Activated CD8-positive, alpha-beta T cell treated with anti-CD3 and anti-CD28 coated beads, Interleukin-2, amount 10 ng/mL, durations not matched to agents 7 days and 5 days (primary cell): ENCODE results near the gene OR52J3. TPM values are rescaled to one million over a fixed set of nuclear protein-coding genes. Genes with fewer than 3 reads are reported as not detected.

Experiments
- total RNA-seq, 2 experiments: library from RNA; stranded (reverse); gene quantifications; one replicate each; pipeline ENCODE4 v1.2.3, GENCODE V29; 2021

The OR52J3 gene
- total RNA-seq, 2 experiments from 2014 or later = not detected

Other genes starting within 250 kb of the OR52J3 start
- not detected for gene OR52R1, start 242.1 kb upstream of the OR52J3 start, total RNA-seq
- gene OR51F2, start 225.2 kb upstream of the OR52J3 start, total RNA-seq = not detected
- gene OR51S1, start 197.3 kb upstream of the OR52J3 start, total RNA-seq = not detected
- gene OR51T1, start 164.6 kb upstream of the OR52J3 start, total RNA-seq = not detected
- not detected for gene OR51A7, start 142.7 kb upstream of the OR52J3 start, total RNA-seq
- gene OR51G2, start 127.2 kb upstream of the OR52J3 start, total RNA-seq = not detected
- not detected for gene OR51G1, start 122.2 kb upstream of the OR52J3 start, total RNA-seq
- not detected for gene OR51A4, start 98.9 kb upstream of the OR52J3 start, total RNA-seq
- gene OR51A2, start 90.8 kb upstream of the OR52J3 start, total RNA-seq = not detected
- gene OR51L1, start 51.7 kb upstream of the OR52J3 start, total RNA-seq = not detected
- gene OR52E2, start 13.1 kb downstream of the OR52J3 start, total RNA-seq = not detected
- not detected for gene OR52E1, start 23.0 kb downstream of the OR52J3 start, total RNA-seq
- not detected for gene OR52A5, start 91.8 kb downstream of the OR52J3 start, total RNA-seq
- gene OR52A1, start 108.2 kb downstream of the OR52J3 start, total RNA-seq = not detected
- gene OR51V1, start 154.2 kb downstream of the OR52J3 start, total RNA-seq = not detected
- not detected for gene HBB, start 180.5 kb downstream of the OR52J3 start, total RNA-seq
- not detected for gene HBD, start 188.0 kb downstream of the OR52J3 start, total RNA-seq
- not detected for gene HBG1, start 203.3 kb downstream of the OR52J3 start, total RNA-seq
- not detected for gene HBG2, start 208.3 kb downstream of the OR52J3 start, total RNA-seq
- not detected for gene HBE1, start 223.4 kb downstream of the OR52J3 start, total RNA-seq